GM12878 (cell line): Measurements from ENCODE around the gene ZNF850. TPM values are rescaled to one million over a fixed set of nuclear protein-coding genes. Genes with fewer than 3 reads are reported as not detected.

ENCODE experiments used
- ATAC-seq: fragments of 200-7000 bp; cut with Tn5 transposase; 3 replicates; pipeline ENCODE4 v1.9.1; 2020; ENCODE audit warnings: mild to moderate bottlenecking, moderate library complexity
- BruUV-seq: library from RNA; stranded (reverse); fragments of 400-500 nt; replicated peaks from 2 replicates; lab custom pipeline; 2021; lab: Mats Ljungman, UMichigan
- CTCF ChIA-PET: fragments of 300-600 bp; sonication (Branson Sonifier 250); formaldehyde crosslinking; extraction: SDS; loops from one replicate; lab custom pipeline; 2021; ENCODE audit warnings: inconsistent platforms; lab: Yijun Ruan, JAX
- POLR2A ChIA-PET: fragments of 350-600 bp; formaldehyde crosslinking; extraction: SDS; loops from one replicate; lab custom pipeline; 2021; ENCODE audit warnings: inconsistent platforms; lab: Charles Lee
- RAD21 ChIA-PET: fragments of 300-600 bp; sonication (Branson Sonifier 250); formaldehyde crosslinking; loops from one replicate; lab custom pipeline; 2023; ENCODE audit warnings: antibody characterized with exemption; ENCODE audit not compliant: unreplicated experiment; lab: Charles Lee
- SMC1A ChIA-PET: fragments of 300-600 bp; sonication (Branson Sonifier 250); formaldehyde crosslinking; loops from one replicate; lab custom pipeline; 2023; ENCODE audit not compliant: unreplicated experiment, uncharacterized antibody; lab: Charles Lee
- DNase-seq: peaks from one replicate; pipeline ENCODE4 v3.0.0-alpha.2; 2011; ENCODE audit warnings: low read depth, low spot score
- FAIRE-seq: peaks from 3 replicates; lab custom pipeline; 2011; peaks lifted over from hg19 to GRCh38; lab: Jason Lieb, UNC
- H2AFZ ChIP-seq: 2 replicates; pipeline ENCODE4 v1.6.0; 2011; ENCODE audit warnings: low read depth, low read length, control low read depth; ENCODE audit not compliant: control insufficient read depth
- H3K27ac ChIP-seq: 2 replicates; pipeline ENCODE4 v1.5.1; 2011; ENCODE audit warnings: control low read depth; ENCODE audit not compliant: control insufficient read depth, insufficient read depth
- H3K27me3 ChIP-seq, 2 experiments: replicated peaks in 1 of 2; 2 replicates each; pipeline versions ENCODE4 v1.6.0 to v1.6.1; 2011; ENCODE audit warnings: low read length in 1 of 2; ENCODE audit not compliant: control insufficient read depth in 2 of 2, insufficient read depth in 2 of 2
- H3K36me3 ChIP-seq, 2 experiments: 2 replicates each; pipeline ENCODE4 v1.5.1; 2011; ENCODE audit warnings: low read length in 1 of 2; ENCODE audit not compliant: control insufficient read depth in 2 of 2, insufficient read depth in 2 of 2
- H3K4me1 ChIP-seq: 2 replicates; pipeline ENCODE4 v1.6.1; 2011; ENCODE audit warnings: mild to moderate bottlenecking, low read length, moderate library complexity, mixed read lengths; ENCODE audit not compliant: control insufficient read depth, insufficient read depth
- H3K4me2 ChIP-seq: 2 replicates; pipeline ENCODE4 v1.6.0; 2011; ENCODE audit warnings: control low read depth; ENCODE audit not compliant: control insufficient read depth, insufficient read depth
- H3K4me3 ChIP-seq: fragments of 200-600 bp; sonication (generic); 2 replicates; pipeline ENCODE4 v1.5.1; 2016
- H3K79me2 ChIP-seq: 2 replicates; pipeline ENCODE4 v1.6.0; 2011; ENCODE audit warnings: low read length; ENCODE audit not compliant: control insufficient read depth, insufficient read depth
- H3K9ac ChIP-seq: 2 replicates; pipeline ENCODE4 v1.8.0; 2011; ENCODE audit warnings: low read length, control low read depth, mixed read lengths; ENCODE audit not compliant: control insufficient read depth, insufficient read depth
- H3K9me3 ChIP-seq: replicated peaks from 3 replicates; pipeline ENCODE4 v1.5.1; 2011; ENCODE audit warnings: mild to moderate bottlenecking, low read length; ENCODE audit not compliant: control insufficient read depth, insufficient read depth
- H4K20me1 ChIP-seq: 2 replicates; pipeline ENCODE4 v1.6.0; 2011; ENCODE audit not compliant: control insufficient read depth, insufficient read depth
- MYC ChIP-seq: IDR thresholded peaks from 2 replicates; pipeline ENCODE4 v1.6.1; 2011; ENCODE audit warnings: mild to moderate bottlenecking, low read length, moderate library complexity, inconsistent platforms; ENCODE audit not compliant: insufficient read depth, insufficient replicate concordance, insufficient read length, severe bottlenecking
- ZNF207 ChIP-seq: fragments of 450-650 bp; IDR thresholded peaks from 2 replicates; pipeline ENCODE4 v1.6.1; 2014; ENCODE audit warnings: antibody characterized with exemption, mild to moderate bottlenecking, borderline replicate concordance
- WGBS: methylation state at CpG from one replicate; pipeline ENCODE4 v1.1.6; 2016; ENCODE audit warnings: low lambda C conversion rate; ENCODE audit not compliant: insufficient replicate concordance, insufficient coverage; ENCODE audit errors: missing lambda C conversion rate; 5-methylcytosine and 5-hydroxymethylcytosine counted together
- in situ Hi-C: fragments of 300-500 bp; cut with MboI; formaldehyde crosslinking; loops from 9 replicates; pipeline ENCODE4 v1.14.3; 2018; ENCODE audit warnings: mixed read lengths
- intact Hi-C: fragments of 100-400 bp; cut with micrococcal nuclease; formaldehyde crosslinking; loops from one replicate; pipeline ENCODE4 v1.14.2; 2022; ENCODE audit not compliant: unreplicated experiment
- polyA plus RNA-seq, 11 experiments: library from polyadenylated mRNA; depleted of rRNA in 4 of 11; unstranded in 6 of 11; stranded (reverse) in 5 of 11; fragments of >200 nt; fragmentation: Nextera tagmentation in 4 of 11; fragmentation: Illumina TruSeq in 1 of 11; extraction: Ambion mirVana in 4 of 11; extraction: Trizol in 1 of 11; gene quantifications; 1 replicate in 1 of 11; 2 replicates in 10 of 11; pipeline versions ENCODE4 v1.2.1 to v1.2.3, GENCODE V29; 2011 to 2016; ENCODE audit warnings: inconsistent platforms in 2 of 11, missing spikeins in 2 of 11, low read depth in 1 of 11
- total RNA-seq, 4 experiments: library from RNA; depleted of rRNA in 3 of 4; stranded (reverse); fragments of >200 nt in 3 of 4; fragmentation: Illumina TruSeq in 1 of 4; extraction: Trizol in 1 of 4; gene quantifications; 2 replicates each; pipeline versions ENCODE4 v1.2.1 to v1.2.3, GENCODE V29; 2013 to 2021
- TF ChIP-seq, protein P1 (sequence below): fragments of 450-650 bp; IDR thresholded peaks from 2 replicates; pipeline ENCODE4 v1.6.1; 2016; ENCODE audit warnings: mild to moderate bottlenecking

ZNF850 gene
- total and polyA plus RNA-seq, 10 of the 15 experiments (the other 5 are each of a cell fraction or from before 2014, with no cell fraction given) = 0.44 to 6.4 (median 2.5) TPM

DNA sequence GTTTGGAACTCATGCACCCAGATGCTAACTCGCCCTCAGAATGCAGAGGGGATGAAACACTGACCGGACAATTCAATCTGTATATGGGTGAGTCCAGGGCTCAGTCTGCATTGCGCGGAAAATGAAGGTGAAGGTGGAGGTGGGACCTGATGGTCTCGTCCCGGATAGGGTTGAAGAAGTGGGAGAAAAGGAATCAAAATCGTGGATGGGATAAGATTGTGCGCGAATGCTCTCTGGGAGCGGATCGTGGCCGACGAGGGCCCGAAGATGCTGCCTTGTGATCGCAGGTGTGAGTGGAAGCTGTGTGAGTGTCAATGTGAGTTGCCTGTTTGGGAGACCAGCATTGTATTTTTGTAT lies 594 bp upstream of the ZNF850 start:
- peak overlapping the region; percentile 74 for H3K27ac ChIP-seq
- FAIRE-seq (peak; percentile 64), DNase-seq (no peak), ATAC-seq (peak; percentile 44)
- H3K4me3 ChIP-seq = peak overlapping the region; percentile 93
- in situ Hi-C loops (no loop called here), intact Hi-C loops (loop anchor here (2.0 to 5.0 kb wide), 4 partner anchors 64 to 694 kb away; partner anchors contain the start of genes ZNF260, ZNF569, ZNF570 and ZNF790)
- no peaks in the 10 kb centered on the region; the same call in none of the 2 replicates for H3K79me2 ChIP-seq
- H3K4me1 ChIP-seq = 0 out of 2 replicates have a peak, but pooled peaks cover 4% of the 10 kb centered on the region
- peaks cover 4% of the 10 kb centered on the region; the same call in 2 of the 3 replicates for H3K9me3 ChIP-seq
- TF ChIP-seq, protein P1, sequence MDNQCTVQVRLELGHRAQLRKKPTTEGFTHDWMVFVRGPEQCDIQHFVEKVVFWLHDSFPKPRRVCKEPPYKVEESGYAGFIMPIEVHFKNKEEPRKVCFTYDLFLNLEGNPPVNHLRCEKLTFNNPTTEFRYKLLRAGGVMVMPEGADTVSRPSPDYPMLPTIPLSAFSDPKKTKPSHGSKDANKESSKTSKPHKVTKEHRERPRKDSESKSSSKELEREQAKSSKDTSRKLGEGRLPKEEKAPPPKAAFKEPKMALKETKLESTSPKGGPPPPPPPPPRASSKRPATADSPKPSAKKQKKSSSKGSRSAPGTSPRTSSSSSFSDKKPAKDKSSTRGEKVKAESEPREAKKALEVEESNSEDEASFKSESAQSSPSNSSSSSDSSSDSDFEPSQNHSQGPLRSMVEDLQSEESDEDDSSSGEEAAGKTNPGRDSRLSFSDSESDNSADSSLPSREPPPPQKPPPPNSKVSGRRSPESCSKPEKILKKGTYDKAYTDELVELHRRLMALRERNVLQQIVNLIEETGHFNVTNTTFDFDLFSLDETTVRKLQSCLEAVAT = peak; percentile 5; the same call in 1 of the 2 replicates
- TF ChIP-seq MYC (no peak), ZNF207 (peak; percentile 21; the same call in 1 of the 2 replicates)
- SMC1A ChIA-PET = interaction anchor here (0.9 to 2.9 kb wide), 4 partner anchors 77 to 467 kb away, joined by 3 to 18 read pairs (median 3); partner anchors contain the start of genes ZNF345, ZNF529 and ZNF567
- H4K20me1 ChIP-seq = no peaks in the 10 kb centered on the region
- H3K27me3 ChIP-seq = no peaks in the 10 kb centered on the region
- peak overlapping the region; percentile 62 for H3K9ac ChIP-seq
- H3K36me3 ChIP-seq = no peaks in the 10 kb centered on the region
- POLR2A ChIA-PET = interaction anchor here (0.6 to 1.3 kb wide), 3 partner anchors 77 to 845 kb away, joined by 3 to 7 read pairs (median 3); partner anchors contain the start of genes ZNF345 and ZNF565
- peak overlapping the region; percentile 100 for H2AFZ ChIP-seq
- WGBS = 2% methylated on average over 8 of the region's 15 CpGs
- RAD21 ChIA-PET = interaction anchor here (0.7 to 1.3 kb wide), 3 partner anchors 77 to 245 kb away, joined by 3 to 10 read pairs (median 5); partner anchors contain the start of genes ZNF260, ZNF345 and ZNF567
- TSS peak; percentile 72 for BruUV-seq
- peak overlapping the region; percentile 95 for H3K4me2 ChIP-seq
- CTCF ChIA-PET = interaction anchor here (0.6 kb wide), 1 partner anchor 16 kb away, joined by 5 read pairs; no protein-coding TSS in a partner anchor
